DOHH2 (cell line): ENCODE data around the gene KIAA1328.

Experiments
- H3F3A ChIP-seq: fragments of 200-600 bp; sonication (generic), shearing (Covaris generic); 2 replicates; pipeline ENCODE4 v1.6.0; 2016; ENCODE audit warnings: antibody characterized with exemption, mild to moderate bottlenecking; ENCODE audit not compliant: control insufficient read depth, insufficient read depth
- H3K27ac ChIP-seq: fragments of 200-600 bp; sonication (generic); 2 replicates; pipeline ENCODE4 v1.5.1; 2014; ENCODE audit warnings: low read depth, mild to moderate bottlenecking, low read length, moderate library complexity
- H3K27me3 ChIP-seq: fragments of 200-600 bp; sonication (generic); 2 replicates; pipeline ENCODE4 v1.6.1; 2014; ENCODE audit warnings: mild to moderate bottlenecking, low read length, mixed read lengths; ENCODE audit not compliant: control insufficient read depth
- H3K36me3 ChIP-seq: fragments of 200-600 bp; sonication (generic); 2 replicates; pipeline ENCODE4 v1.6.1; 2014; ENCODE audit warnings: mild to moderate bottlenecking, low read length, moderate library complexity, mixed read lengths; ENCODE audit not compliant: control insufficient read depth
- H3K4me1 ChIP-seq: fragments of 200-600 bp; sonication (generic); 2 replicates; pipeline ENCODE4 v1.6.1; 2014; ENCODE audit warnings: mild to moderate bottlenecking, low read length, mixed read lengths; ENCODE audit not compliant: control insufficient read depth
- H3K4me2 ChIP-seq: fragments of 200-600 bp; sonication (generic); 2 replicates; pipeline ENCODE4 v1.6.0; 2014; ENCODE audit warnings: mild to moderate bottlenecking, low read length, moderate library complexity
- H3K4me3 ChIP-seq: fragments of 200-600 bp; sonication (generic); 2 replicates; pipeline ENCODE4 v1.5.1; 2014; ENCODE audit warnings: mild to moderate bottlenecking, low read length, mixed read lengths
- H3K79me2 ChIP-seq: fragments of 200-600 bp; sonication (generic); 2 replicates; pipeline ENCODE4 v1.6.1; 2014; ENCODE audit warnings: mild to moderate bottlenecking, low read length, mixed read lengths; ENCODE audit not compliant: control insufficient read depth
- H3K9me2 ChIP-seq: fragments of 200-600 bp; sonication (generic); replicated peaks from 2 replicates; pipeline ENCODE4 v1.6.1; 2014; ENCODE audit warnings: mild to moderate bottlenecking, low read length, mixed read lengths; ENCODE audit not compliant: control insufficient read depth
- H3K9me3 ChIP-seq: fragments of 200-600 bp; sonication (generic); 2 replicates; pipeline ENCODE4 v1.6.1; 2014; ENCODE audit warnings: antibody characterized with exemption, low read length, mixed read lengths; ENCODE audit not compliant: control insufficient read depth, insufficient read depth
- H4K20me1 ChIP-seq: fragments of 200-600 bp; sonication (generic); 2 replicates; pipeline ENCODE4 v1.6.0; 2014; ENCODE audit warnings: low read depth, mild to moderate bottlenecking, antibody characterized with exemption, low read length, moderate library complexity; ENCODE audit not compliant: control insufficient read depth, insufficient read depth
- EZH2phosphoT487 ChIP-seq: fragments of 200-600 bp; sonication (generic); IDR thresholded peaks from 2 replicates; pipeline ENCODE4 v1.6.1; 2017; ENCODE audit warnings: borderline replicate concordance, mild to moderate bottlenecking, antibody characterized with exemption, low read length, moderate library complexity, mixed read lengths
- TF ChIP-seq, protein P1 (sequence below): fragments of 200-600 bp; sonication (generic); IDR thresholded peaks from one replicate; pipeline ENCODE4 v1.5.1; 2014; ENCODE audit warnings: antibody characterized with exemption, mild to moderate bottlenecking, low read depth, low read length; ENCODE audit not compliant: poor library complexity, severe bottlenecking

KIAA1328 gene

DNA sequence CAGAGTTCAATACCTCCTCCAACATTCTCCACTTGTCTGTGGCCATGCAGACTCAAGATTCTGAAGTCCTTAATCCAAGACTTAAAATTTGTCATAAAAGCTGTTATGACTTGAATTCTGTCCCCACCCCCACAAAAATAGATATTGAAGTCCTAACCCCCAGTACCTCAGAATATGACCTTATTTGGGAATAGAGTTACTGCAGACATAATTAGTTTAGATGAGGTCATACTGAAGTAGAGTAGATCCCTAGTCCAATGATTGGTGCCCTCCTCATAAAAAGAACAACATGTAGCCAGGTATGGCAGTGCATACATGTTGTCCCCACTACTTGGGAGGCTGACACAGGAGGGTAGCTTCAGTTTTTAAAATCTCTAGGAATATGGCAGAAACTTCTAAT lies 9.3 kb upstream of the KIAA1328 start:
- Histone ChIP-seq H3F3A (peaks cover 3% of the 10 kb centered on the region; the same call in 1 of the 2 replicates), H3K36me3 (peaks cover 56% of the 10 kb centered on the region), H4K20me1 (no peaks in the 10 kb centered on the region), H3K4me3 (no peak overlapping the region), H3K9me2 (no peaks in the 10 kb centered on the region), H3K79me2 (peaks cover 6% of the 10 kb centered on the region), H3K27ac (no peak overlapping the region), H3K9me3 (no peaks in the 10 kb centered on the region), H3K27me3 (no peaks in the 10 kb centered on the region), H3K4me1 (no peaks in the 10 kb centered on the region), H3K4me2 (no peak overlapping the region)
- no peak for TF ChIP-seq EZH2phosphoT487
- TF ChIP-seq, protein P1, sequence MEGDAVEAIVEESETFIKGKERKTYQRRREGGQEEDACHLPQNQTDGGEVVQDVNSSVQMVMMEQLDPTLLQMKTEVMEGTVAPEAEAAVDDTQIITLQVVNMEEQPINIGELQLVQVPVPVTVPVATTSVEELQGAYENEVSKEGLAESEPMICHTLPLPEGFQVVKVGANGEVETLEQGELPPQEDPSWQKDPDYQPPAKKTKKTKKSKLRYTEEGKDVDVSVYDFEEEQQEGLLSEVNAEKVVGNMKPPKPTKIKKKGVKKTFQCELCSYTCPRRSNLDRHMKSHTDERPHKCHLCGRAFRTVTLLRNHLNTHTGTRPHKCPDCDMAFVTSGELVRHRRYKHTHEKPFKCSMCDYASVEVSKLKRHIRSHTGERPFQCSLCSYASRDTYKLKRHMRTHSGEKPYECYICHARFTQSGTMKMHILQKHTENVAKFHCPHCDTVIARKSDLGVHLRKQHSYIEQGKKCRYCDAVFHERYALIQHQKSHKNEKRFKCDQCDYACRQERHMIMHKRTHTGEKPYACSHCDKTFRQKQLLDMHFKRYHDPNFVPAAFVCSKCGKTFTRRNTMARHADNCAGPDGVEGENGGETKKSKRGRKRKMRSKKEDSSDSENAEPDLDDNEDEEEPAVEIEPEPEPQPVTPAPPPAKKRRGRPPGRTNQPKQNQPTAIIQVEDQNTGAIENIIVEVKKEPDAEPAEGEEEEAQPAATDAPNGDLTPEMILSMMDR: no peak

DNA sequence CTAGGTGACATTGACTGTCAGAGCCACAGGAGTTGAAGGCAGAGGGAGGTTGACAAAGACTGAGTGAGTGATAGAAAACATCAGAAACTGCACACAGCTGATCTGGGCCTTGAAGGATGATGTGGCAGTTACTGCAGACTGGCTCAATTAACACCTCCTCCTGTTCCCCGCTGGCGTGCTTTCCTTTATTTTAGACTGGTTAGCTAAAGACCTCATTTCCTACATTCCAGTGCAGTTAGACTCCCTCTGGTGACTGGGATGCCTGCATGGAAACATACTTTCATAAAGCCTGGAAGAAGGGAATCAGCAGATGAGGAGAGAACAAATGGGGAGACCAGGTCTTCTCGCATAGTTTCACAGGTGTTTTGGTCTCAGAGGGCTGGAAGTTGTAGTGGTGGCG lies 7.2 kb upstream of the KIAA1328 start:
- TF ChIP-seq, protein P1: no peak
- TF ChIP-seq EZH2phosphoT487: no peak
- Histone ChIP-seq H3K4me2 (no peak overlapping the region), H3K36me3 (peaks cover 57% of the 10 kb centered on the region), H3K4me1 (no peaks in the 10 kb centered on the region), H3K9me3 (no peaks in the 10 kb centered on the region), H3K27me3 (no peaks in the 10 kb centered on the region), H3K27ac (no peak overlapping the region), H3K9me2 (no peaks in the 10 kb centered on the region), H3K79me2 (peaks cover 18% of the 10 kb centered on the region), H3F3A (peaks cover 3% of the 10 kb centered on the region; the same call in 1 of the 2 replicates), H4K20me1 (no peaks in the 10 kb centered on the region), H3K4me3 (no peak overlapping the region)

DNA sequence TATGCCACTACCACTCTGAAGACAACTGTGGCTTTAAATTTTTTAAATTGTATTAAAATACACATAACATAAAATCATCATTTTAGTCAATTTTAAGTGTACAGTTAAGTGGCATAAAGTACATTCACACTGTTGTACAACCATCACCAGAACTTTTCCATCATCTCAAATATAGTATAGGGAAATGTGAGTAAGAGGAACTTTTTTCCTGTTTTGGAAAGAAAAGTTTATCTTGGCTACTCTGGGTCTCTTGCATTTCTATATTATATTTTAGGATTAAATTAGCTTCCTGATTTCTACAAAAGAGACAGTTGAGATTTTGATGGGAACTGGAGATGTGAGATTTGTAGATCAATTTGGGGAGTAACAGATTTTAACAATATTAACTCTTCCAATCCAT lies 3.4 kb upstream of the KIAA1328 start:
- no peak overlapping the region for H3K4me3 ChIP-seq
- no peaks in the 10 kb centered on the region for H3K9me2 ChIP-seq
- no peak for TF ChIP-seq EZH2phosphoT487
- H3K36me3 ChIP-seq: peaks cover 29% of the 10 kb centered on the region
- H3K27ac ChIP-seq: no peak overlapping the region
- no peaks in the 10 kb centered on the region for H3K9me3 ChIP-seq
- peaks cover 51% of the 10 kb centered on the region for H3K79me2 ChIP-seq
- H3K4me2 ChIP-seq: no peak overlapping the region
- no peaks in the 10 kb centered on the region for H3F3A ChIP-seq
- no peaks in the 10 kb centered on the region for H3K27me3 ChIP-seq
- H4K20me1 ChIP-seq: no peaks in the 10 kb centered on the region
- peaks cover 20% of the 10 kb centered on the region for H3K4me1 ChIP-seq

DNA sequence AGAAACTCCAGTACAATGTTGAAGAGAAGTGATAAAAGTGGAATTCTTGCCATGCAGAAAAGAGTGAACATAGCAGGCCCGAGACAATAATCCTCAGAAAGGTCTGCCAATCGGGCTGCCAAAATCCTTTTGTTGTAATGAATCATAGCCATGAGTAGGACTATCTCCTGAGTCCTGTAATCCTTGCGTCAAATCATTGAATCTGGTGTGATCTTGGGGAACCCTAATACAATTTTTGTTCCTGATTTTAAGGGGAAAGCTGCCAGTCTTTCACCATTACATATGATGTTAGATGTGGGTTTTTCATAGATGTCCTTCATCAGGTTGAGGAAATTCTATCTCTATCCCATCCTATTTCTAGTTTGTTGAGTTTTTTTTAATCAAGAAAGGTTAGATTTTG lies 2.4 kb upstream of the KIAA1328 start:
- Histone ChIP-seq H4K20me1 (no peaks in the 10 kb centered on the region), H3K27ac (no peak overlapping the region), H3K4me3 (no peak overlapping the region), H3K4me2 (no peak overlapping the region), H3K27me3 (no peaks in the 10 kb centered on the region), H3K9me2 (no peaks in the 10 kb centered on the region), H3K79me2 (peaks cover 59% of the 10 kb centered on the region), H3K36me3 (peaks cover 29% of the 10 kb centered on the region), H3K4me1 (peaks cover 27% of the 10 kb centered on the region), H3F3A (no peaks in the 10 kb centered on the region), H3K9me3 (no peaks in the 10 kb centered on the region)
- TF ChIP-seq, protein P1: no peak
- no peak for TF ChIP-seq EZH2phosphoT487
